Astrocyte of the spinal cord (primary cell): ENCODE results near the gene KIF18A.
A peak's percentile ranks its signal among the peaks of the same experiment; 100 is the strongest.

ENCODE experiments used
- DNase-seq: peaks from one replicate; pipeline ENCODE4 v3.0.0; 2011; ENCODE audit warnings: low read depth, low spot score
- H3K4me3 ChIP-seq: 2 replicates; pipeline ENCODE4 v1.5.1; 2011; ENCODE audit warnings: low read depth, mild to moderate bottlenecking, low read length, moderate library complexity
- CTCF ChIP-seq: IDR thresholded peaks from 2 replicates; pipeline ENCODE4 v1.5.1; 2012; ENCODE audit warnings: low read depth, mild to moderate bottlenecking, low read length, inconsistent platforms
- in situ Hi-C: cut with HindIII; loops from 2 replicates; pipeline ENCODE4 v1.10.0; 2017; ENCODE audit warnings: low sequenced_read_pairs

The KIF18A gene

GRCh38 chr11:27973851-27974536 lies 134.0 kb downstream of the KIF18A start:
- DNase-seq: no peak
- H3K4me3 ChIP-seq: no peak overlapping the region
- TF ChIP-seq CTCF: no peak
- in situ Hi-C loops: no loop called here

GRCh38 chr11:27972522-27973170 lies 135.3 kb downstream of the KIF18A start:
- DNase-seq: peak; percentile 42
- no peak overlapping the region for H3K4me3 ChIP-seq
- TF ChIP-seq CTCF: no peak
- in situ Hi-C loops: no loop called here

GRCh38 chr11:27971171-27971570 lies 136.8 kb downstream of the KIF18A start:
- no peak for DNase-seq
- no peak overlapping the region for H3K4me3 ChIP-seq
- in situ Hi-C loops: no loop called here
- TF ChIP-seq CTCF: no peak
